Osteoblast (primary cell): ENCODE results near the gene RIPPLY2. TPM values are rescaled to one million over a fixed set of nuclear protein-coding genes. Genes with fewer than 3 reads are reported as not detected.

ENCODE experiments used
- DNase-seq: peaks from one replicate; pipeline ENCODE4 v3.0.0; 2011; ENCODE audit warnings: low spot score, mixed read lengths; ENCODE audit not compliant: insufficient read length; ENCODE audit errors: missing footprints
- H2AFZ ChIP-seq: 2 replicates; pipeline ENCODE4 v1.6.0; 2011; ENCODE audit warnings: mild to moderate bottlenecking, low read length
- H3K27ac ChIP-seq: 2 replicates; pipeline ENCODE4 v1.5.1; 2011; ENCODE audit warnings: mild to moderate bottlenecking, low read depth, low read length, moderate library complexity
- H3K27me3 ChIP-seq: 2 replicates; pipeline ENCODE4 v1.6.0; 2012; ENCODE audit warnings: mild to moderate bottlenecking, control low read depth, inconsistent platforms, low read length, moderate library complexity; ENCODE audit not compliant: insufficient read depth
- H3K36me3 ChIP-seq: 2 replicates; pipeline ENCODE4 v1.5.1; 2011; ENCODE audit warnings: mild to moderate bottlenecking, low read length, control low read depth, moderate library complexity; ENCODE audit not compliant: insufficient read depth
- H3K4me1 ChIP-seq: 2 replicates; pipeline ENCODE4 v1.5.1; 2011; ENCODE audit warnings: mild to moderate bottlenecking, low read length, control low read depth, moderate library complexity; ENCODE audit not compliant: insufficient read depth
- H3K4me2 ChIP-seq: 2 replicates; pipeline ENCODE4 v1.6.0; 2011; ENCODE audit warnings: mild to moderate bottlenecking, low read length; ENCODE audit not compliant: insufficient read depth
- H3K4me3 ChIP-seq: fragments of 200-600 bp; sonication (generic); 3 replicates; pipeline ENCODE4 v1.5.1; 2012; ENCODE audit warnings: mild to moderate bottlenecking, low read length, inconsistent platforms; ENCODE audit not compliant: insufficient read depth
- H3K79me2 ChIP-seq: 2 replicates; pipeline ENCODE4 v1.6.0; 2012; ENCODE audit warnings: mild to moderate bottlenecking, low read length, control low read depth, inconsistent platforms; ENCODE audit not compliant: insufficient read depth
- H3K9me3 ChIP-seq: 2 replicates; pipeline ENCODE4 v1.5.1; 2011; ENCODE audit warnings: low read depth, low read length, control low read depth
- H4K20me1 ChIP-seq: 2 replicates; pipeline ENCODE4 v1.6.0; 2012; ENCODE audit warnings: mild to moderate bottlenecking, low read length, control low read depth; ENCODE audit not compliant: insufficient read depth
- CTCF ChIP-seq: IDR thresholded peaks from 2 replicates; pipeline ENCODE4 v1.5.1; 2011; ENCODE audit warnings: mild to moderate bottlenecking, low read depth, low read length, moderate library complexity; ENCODE audit errors: extremely low read depth
- total RNA-seq: library from RNA; depleted of rRNA; stranded (reverse); fragments of >200 nt; gene quantifications from 2 replicates; pipeline ENCODE4 v1.2.3, GENCODE V29; 2012

The RIPPLY2 gene
- total RNA-seq, 1 donor: not detected

GRCh38 chr6:83905648-83906047 lies 52.5 kb downstream of the RIPPLY2 start:
- H2AFZ ChIP-seq: no peak overlapping the region

More at GRCh38 chr6:83905648-83906047, 52.5 kb downstream of the RIPPLY2 start:
- Histone ChIP-seq H3K4me1 (peaks cover 9% of the 10 kb centered on the region), H3K4me2 (no peak overlapping the region), H3K79me2 (peaks cover 73% of the 10 kb centered on the region), H3K27ac (no peak overlapping the region), H3K27me3 (no peaks in the 10 kb centered on the region), H4K20me1 (peaks cover 12% of the 10 kb centered on the region), H3K36me3 (no peaks in the 10 kb centered on the region), H3K4me3 (no peak overlapping the region), H3K9me3 (no peaks in the 10 kb centered on the region)
- no peak for TF ChIP-seq CTCF
- DNase-seq: no peak

Other genes with a start within 250 kb of the RIPPLY2 start
- 0.59 and 0.72 TPM in 2 replicates for gene SNAP91, start 144.3 kb upstream of the RIPPLY2 start, total RNA-seq
- gene CYB5R4, start 6.3 kb downstream of the RIPPLY2 start, total RNA-seq: 6.9 and 8.5 TPM in 2 replicates
- 4.1 and 5.1 TPM in 2 replicates for gene MRAP2, start 180.4 kb downstream of the RIPPLY2 start, total RNA-seq